ENCODE measurements around the gene NDST1.

GRCh38 chr5:150497989-150498317, 10.0 kb upstream of the NDST1 start:
- no peak for TF ChIP-seq ZSCAN20 (CRISPR knock-in tag; IDR thresholded peaks at IDR 0.05)
- TF ChIP-seq POLR2A (IDR thresholded peaks at IDR 0.05; ENCODE audit: low read length), result no peak
- no peak for TF ChIP-seq CHD2 (IDR thresholded peaks at IDR 0.05; ENCODE audit: low read length, partially characterized antibody)
- no peak for TF ChIP-seq FOSB (CRISPR knock-in tag; IDR thresholded peaks at IDR 0.05)
- TF ChIP-seq RCOR1 (IDR thresholded peaks at IDR 0.05; ENCODE audit: low read depth, low read length), result no peak
- no peak for TF ChIP-seq CTCF (IDR thresholded peaks at IDR 0.05)
- TF ChIP-seq CEBPB (IDR thresholded peaks at IDR 0.05), result no peak
- no peak for TF ChIP-seq MYC (IDR thresholded peaks at IDR 0.05; ENCODE audit: borderline replicate concordance, low read length)
- no peak for TF ChIP-seq CHD4 (IDR thresholded peaks at IDR 0.05; ENCODE audit: borderline replicate concordance)
